ENCODE measurements around the gene FRMD4A.

GRCh38 chr10:13773496-13774170, 557.1 kb downstream of the FRMD4A start:
- TF ChIP-seq CTCF (IDR thresholded peaks at IDR 0.05) (no peak), EP300 (IDR thresholded peaks at IDR 0.05) (no peak), POLR2AphosphoS5 (IDR thresholded peaks at IDR 0.05) (no peak), POLR2A (IDR thresholded peaks at IDR 0.05) (no peak)

Data from stomach (tissue), 4 donors.